Activated T-cell treated with anti-CD3 and anti-CD28 coated beads, Interleukin-2, amount 50 U/mL, for 48 hours (primary cell): ENCODE data around the gene SUSD3.
"Not testable (repeated sequence)": the region's sequence is repeated elsewhere in the genome, so short reads cannot be mapped to it uniquely, and the experiment has no call there.

Experiments
- DNase-seq, 2 experiments: peaks; one replicate each; pipeline ENCODE4 v3.0.0-alpha.2; 2020

Gene SUSD3

DNA sequence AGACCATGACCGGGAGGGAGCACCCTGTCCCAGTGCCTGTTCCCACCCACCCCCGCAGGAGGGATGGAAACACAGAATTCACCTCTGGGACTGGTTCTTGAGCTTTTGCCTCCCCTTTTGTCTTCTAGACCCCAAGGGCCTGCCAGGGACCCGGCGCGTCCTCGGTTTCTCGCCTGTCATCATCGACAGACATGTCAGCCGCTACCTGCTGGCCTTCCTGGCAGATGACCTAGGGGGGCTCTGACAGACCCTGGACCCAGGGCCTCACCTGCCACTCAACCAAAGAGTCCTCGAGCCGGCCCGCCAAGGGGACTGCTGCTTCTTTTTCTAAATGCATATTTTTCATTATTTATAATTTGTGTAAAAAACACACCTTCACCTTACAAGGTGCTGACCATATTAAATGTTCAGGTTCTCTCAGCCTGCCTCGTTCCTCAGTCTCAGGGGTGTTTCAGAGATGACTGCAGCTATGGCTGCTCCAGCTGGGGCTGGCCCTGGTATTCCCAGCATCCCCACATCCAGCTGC is 54.4 kb downstream of the SUSD3 start:
- no peak for DNase-seq

- DNase-seq = no peak
Observed at GRCh38 chr9:93114169-93114983, 55.9 kb downstream of the SUSD3 start.

- no peak for DNase-seq
Observed at GRCh38 chr9:93114984-93115335, 56.5 kb downstream of the SUSD3 start.

- DNase-seq = no peak
Observed at GRCh38 chr9:93115486-93116071, 57.1 kb downstream of the SUSD3 start.

DNA sequence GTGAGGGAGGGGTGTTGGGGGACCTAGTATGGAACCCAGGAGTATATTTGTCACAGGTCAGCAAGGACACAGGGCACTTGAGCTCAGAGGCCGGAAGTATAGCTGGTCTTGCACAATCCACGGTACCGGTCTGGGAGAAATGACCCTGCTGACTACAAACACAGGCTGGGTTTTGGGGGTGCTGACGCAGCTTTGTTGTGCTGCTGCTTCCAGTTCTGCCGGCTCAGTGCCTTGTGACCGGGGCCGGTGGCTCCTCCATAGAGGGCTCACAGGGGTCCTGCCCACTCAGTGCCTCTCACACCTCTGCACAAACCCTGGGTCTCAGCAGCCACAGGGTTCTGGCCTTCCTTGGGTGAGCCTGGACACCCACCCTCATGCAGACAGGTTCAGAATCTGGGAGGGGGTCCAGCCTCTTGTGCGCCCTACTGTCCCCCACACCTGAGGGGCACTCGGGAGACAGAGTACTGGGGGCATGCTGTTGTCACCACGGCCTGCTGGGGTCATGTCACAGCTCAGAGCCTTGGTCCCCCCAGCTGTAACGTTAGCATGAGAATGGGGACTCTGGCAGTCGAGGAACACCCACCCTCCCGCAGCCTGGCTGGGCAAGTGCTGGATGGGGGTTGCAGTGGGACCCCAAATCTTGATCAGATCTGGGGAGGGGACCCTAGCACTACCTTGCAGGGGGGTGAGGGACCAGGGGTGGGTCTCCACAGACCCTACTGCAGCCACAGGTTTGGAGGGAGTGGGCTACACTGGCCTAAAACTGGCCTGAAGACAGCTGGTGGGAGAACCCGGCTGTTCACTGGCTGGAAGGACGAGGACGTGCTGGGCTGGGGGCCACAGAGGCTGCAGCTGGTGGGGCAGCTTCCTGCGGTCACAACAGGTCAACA is 57.8 kb downstream of the SUSD3 start:
- DNase-seq = no peak

DNA sequence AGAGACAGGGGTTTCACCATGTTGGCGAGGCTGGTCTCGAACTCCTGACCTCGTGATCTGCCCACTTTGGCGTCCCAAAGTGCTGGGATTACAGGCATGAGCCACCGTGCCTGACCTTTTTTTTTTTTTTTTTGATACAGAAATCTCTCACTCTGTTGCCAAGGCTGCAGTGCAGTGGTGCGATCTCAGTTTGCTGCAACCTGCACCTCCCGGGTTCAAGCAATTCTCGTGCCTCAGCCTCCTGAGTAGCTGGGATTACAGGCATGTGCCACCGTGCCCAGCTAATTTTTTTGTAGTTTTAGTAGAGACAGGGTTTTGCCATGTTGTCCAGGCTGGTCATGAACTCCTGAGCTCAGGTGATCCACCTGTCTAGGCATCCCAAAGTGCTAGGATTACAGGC is 59.0 kb downstream of the SUSD3 start:
- DNase-seq = not testable (repeated sequence)

- no peak for DNase-seq
Observed at GRCh38 chr9:93117924-93118862, 59.7 kb downstream of the SUSD3 start.

DNA sequence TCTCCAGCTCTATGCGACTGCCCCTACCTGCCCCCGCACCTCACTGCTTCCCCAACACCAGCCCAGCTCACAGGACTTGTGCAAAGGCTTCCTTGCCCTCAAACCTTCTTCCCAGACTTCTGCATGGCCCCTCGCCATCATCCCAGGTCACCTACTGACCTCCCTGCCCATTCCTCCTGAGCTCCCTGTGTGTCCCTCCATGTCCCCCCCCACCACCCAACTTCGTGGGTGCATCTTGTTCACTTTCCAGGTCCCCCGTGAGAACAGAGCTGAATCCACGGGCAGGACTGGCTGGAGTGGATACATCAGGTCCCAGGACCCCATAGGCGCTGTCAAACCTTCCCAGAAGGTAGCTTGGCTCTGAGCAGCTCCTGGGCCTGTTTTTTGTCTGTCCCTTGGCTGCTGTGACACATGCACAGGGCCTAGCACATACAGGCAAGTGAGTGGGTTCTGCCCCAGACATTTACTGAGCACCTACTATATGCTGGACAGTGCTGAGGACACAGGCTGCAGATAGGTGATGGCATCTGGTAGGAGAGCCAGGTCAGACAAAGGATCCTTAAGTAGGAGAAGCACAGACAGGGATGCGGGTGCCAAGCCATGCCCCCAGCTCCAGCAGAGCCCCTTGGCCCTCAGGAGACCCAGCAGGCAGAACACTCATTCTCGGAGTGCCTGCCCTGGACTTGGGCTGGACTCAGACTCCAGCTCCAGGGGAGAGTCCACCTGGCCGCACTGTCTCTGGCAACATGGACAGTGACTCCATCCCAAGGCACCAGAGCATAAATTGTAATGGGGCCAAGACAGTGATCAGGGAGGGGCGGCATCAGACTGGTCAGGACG is 60.6 kb downstream of the SUSD3 start:
- no peak for DNase-seq

- DNase-seq = no peak
Observed at GRCh38 chr9:93119703-93119952, 61.1 kb downstream of the SUSD3 start.

DNA sequence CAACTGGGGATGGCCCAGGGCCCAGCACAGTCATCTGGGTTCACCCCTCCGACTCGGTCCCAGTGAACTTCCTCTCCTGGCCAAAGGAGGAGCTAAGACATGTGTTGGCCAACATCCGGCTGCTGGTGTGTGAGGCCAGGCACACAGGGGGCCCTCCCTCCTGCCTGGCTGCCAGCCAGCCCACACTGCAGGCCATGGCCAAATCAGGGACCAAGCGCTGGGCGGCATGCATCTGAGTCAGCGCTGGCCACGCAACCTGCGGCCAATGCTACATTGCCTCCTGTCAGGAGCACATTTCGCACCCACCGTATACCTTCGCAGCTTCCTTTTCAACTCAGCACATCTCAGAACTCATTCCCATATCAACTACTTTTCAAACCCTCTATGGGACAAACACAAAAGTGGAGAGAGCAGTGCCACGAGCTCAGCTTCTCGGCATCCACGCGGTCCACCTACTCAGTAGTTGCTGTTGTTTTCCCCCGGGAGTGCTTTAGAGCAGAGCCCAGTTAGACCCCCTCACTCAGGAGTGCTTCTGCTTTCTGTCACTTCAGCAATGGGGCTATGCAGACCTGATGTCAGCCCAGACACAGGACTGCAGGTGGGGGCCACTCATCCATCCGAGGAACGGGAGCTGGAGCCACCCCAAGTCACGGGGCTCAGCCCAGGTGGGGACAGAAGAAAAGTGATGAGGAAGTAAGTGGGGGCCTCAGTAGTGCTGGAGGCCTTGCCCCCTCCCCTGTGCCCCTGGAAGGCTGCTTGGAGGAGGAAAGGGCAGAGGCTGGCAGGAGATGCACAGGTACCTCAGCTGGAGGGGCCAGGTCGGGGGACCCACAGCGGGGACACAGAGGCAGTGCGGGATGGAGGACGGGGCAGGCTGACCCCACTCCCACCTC is 61.7 kb downstream of the SUSD3 start:
- peak in 1 of 2 experiments; percentile 53 for DNase-seq

DNA sequence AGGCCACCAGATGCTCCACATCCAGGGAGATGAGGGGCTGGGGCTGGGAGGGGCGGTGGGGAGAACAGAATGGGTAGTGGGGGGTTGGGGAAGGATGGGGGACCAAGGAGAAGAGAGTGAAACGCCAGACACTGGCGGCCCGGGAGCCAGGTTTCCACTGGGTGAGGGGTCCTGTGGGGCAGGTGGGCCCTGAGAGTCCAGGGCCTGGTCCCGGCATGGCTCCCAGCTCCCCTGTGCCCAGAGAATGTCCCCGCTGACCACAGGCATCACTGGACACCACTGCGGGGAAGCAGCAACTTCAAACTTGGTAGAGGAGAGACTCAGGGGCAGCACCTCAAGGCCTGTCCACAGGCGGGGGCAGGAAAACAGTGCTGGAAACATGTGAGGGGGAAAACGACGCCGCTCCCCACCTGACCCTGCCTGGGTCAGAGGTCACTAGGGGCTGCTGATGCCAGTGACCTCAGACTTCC is 62.4 kb downstream of the SUSD3 start:
- no peak for DNase-seq

GRCh38 chr9:93121316-93122241 is 63.1 kb downstream of the SUSD3 start:
- no peak for DNase-seq

- no peak for DNase-seq
Observed at GRCh38 chr9:93122721-93123221, 64.3 kb downstream of the SUSD3 start.

- DNase-seq = no peak
Observed at GRCh38 chr9:93123561-93124283, 65.2 kb downstream of the SUSD3 start.

DNA sequence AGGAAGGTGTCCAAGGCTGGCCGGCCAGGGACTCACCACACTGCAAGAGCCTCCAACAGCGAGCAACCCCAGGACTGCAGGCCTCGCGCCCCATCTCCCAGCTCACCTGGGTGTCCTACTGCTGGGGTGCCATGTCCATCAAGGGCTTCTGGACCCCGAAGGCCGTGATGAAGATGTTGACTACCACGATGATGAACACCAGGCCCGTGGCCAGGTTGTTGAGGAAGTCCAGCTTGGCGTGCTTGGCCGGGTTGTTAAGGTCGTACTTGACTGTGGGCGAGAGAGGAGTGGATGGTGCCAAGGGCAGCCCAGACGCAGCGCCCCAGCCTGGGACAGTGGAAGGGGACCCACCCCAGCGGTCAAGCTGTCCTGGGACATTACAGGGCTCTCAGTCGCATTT is 66.3 kb downstream of the SUSD3 start:
- DNase-seq = no peak

DNA sequence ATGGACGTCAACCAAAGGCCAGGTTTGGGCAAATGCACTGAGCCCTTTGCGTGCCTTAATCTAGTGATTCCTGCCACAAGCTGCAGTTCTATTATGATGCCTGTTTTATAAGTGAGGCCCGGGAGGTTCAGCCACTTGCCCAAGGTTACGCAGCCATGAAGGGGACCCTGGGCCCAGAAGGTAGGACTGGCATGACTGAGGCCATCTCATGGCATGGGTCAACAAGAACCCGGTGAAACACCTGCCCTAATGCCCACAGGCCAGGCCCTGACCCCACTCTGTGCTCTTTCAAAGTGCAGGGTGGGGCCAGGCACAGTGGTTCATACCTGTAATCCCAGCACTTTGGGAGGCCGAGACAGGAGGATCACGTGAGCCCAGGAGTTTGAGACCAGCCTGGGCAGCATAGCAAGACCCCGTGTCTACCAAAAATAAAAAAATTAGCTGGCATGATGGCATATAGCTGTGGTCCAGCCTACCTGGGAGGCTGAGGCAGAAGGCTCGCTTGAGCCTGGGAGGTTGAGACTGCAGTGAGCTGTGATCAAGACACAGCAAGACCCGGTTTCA is 66.9 kb downstream of the SUSD3 start:
- DNase-seq = no peak

DNA sequence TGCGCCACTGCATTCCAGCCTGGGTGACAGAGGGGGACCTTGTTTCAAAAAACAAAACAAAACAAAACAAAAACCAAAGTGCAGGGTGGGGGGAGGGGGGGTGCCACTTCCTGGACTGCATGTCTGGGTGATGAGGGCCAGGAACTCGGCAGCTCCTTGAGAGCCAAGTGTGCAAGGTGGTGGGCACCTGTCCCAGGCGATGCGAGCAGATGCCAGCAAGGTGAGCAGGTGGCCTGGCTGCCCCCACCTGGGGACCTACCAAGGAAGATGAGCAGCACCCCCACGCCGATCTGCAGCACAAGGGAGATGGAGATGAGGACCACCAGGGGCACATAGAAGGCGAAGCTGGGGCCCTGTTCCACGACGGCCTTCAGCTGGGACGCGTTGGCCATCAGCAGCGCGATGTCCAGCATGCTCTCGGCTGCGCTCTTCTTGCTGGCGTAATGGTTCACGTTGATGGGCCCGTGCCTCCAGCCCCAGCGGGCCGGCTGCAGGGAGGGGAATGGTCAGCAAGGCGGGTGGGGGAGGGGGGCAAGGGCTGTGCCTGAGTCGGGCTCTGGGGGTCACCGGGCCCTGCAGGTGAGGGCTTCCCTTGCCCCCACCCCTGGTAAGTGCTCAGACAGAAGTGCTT is 67.8 kb downstream of the SUSD3 start:
- no peak for DNase-seq
